LoVo (cell line): ENCODE data around the gene MTF2.
"Not testable (repeated sequence)": the region's sequence is repeated elsewhere in the genome, so short reads cannot be mapped to it uniquely, and the experiment has no call there.

Experiments
- DNase-seq: peaks from one replicate; pipeline ENCODE4 v3.0.0-alpha.2; 2016; ENCODE audit warnings: low spot score

Gene MTF2

GRCh38 chr1:93143136-93143535 is 64.1 kb downstream of the MTF2 start:
- no peak for DNase-seq

GRCh38 chr1:93143769-93144168 is 64.7 kb downstream of the MTF2 start:
- DNase-seq: no peak

GRCh38 chr1:93148001-93148400 is 68.9 kb downstream of the MTF2 start:
- DNase-seq: no peak

DNA sequence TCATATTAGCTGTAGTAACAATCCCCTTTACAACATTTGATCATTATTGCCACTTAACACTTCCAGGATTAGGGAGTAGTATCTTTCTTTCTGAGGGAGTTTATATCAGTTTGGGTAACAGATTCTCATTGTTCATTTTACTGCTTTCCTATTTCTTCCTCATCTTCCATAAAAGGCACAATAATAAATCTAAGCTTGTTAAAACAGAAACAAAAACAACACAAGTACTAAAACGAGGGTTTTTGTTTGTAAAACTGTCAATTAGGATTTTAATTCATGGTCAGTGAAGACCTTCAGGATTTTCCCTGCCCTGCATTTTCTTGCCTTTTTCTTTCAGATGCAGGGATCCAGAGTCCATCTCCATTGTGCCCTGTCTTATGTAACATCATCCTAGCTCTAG is 71.6 kb downstream of the MTF2 start:
- DNase-seq: no peak

- DNase-seq: no peak
Observed at GRCh38 chr1:93151474-93151873, 72.4 kb downstream of the MTF2 start.

GRCh38 chr1:93152835-93153234 is 73.8 kb downstream of the MTF2 start:
- no peak for DNase-seq

DNA sequence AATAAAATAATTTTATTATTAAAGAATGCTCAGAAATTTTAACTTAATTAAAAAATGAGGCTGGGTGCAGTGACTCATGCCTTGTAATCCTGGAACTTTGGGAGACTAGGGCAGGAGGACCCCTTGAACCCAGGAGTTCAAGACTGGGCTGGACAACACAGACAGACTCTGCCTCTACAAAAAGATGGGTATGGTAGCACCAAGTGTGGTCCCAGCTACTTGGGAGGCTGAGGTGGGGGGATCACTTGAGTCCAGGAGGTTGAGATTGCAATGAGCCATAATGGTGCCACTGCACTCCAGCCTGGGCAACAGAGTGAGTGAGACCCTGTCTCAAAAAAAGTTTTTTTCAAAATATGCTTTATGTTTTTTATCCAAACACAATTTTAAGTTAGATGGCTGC is 75.8 kb downstream of the MTF2 start:
- no peak for DNase-seq

- no peak for DNase-seq
Observed at GRCh38 chr1:93155335-93155734, 76.3 kb downstream of the MTF2 start.

- no peak for DNase-seq
Observed at GRCh38 chr1:93159337-93159736, 80.3 kb downstream of the MTF2 start.

GRCh38 chr1:93163314-93163713 is 84.2 kb downstream of the MTF2 start:
- not testable (repeated sequence) for DNase-seq

DNA sequence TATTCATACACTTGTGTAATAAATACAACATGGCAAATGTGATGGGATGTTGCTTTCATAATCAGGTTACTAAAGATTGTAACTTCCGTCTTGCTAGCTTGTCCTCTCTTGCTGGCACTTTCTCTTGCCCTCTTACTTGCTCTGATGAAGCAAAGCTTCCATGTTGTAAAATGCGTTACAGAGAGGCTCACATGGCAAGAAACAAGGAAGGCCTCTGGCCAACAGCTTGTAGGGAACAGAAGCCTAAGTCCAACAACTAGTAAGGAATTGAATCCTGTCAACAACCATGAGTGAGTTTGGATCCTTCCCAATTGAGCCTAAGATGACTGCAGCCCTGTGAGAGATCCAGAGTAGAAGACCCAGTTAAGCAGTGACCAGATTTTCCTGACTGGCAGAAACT is 85.7 kb downstream of the MTF2 start:
- DNase-seq: no peak

GRCh38 chr1:93165895-93166294 is 86.8 kb downstream of the MTF2 start:
- DNase-seq: not testable (repeated sequence)

DNA sequence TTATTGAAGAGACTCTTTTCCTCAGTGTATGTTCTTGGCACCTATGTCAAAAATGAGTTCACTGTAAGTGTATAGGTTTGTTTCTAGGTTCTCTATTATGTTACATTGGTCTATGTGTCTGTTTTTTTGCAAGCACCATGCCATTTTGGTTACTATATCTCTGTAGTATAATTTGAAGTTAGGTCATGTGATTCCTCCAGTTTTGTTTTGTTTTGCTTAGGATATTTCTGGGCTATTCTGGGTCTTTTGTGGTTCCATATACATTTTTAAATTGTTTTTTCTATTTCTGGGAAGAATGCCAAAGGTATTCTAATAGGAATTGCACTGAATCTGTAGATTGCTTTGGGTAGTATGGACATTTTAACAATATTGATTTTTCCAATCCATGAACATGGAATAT is 87.9 kb downstream of the MTF2 start:
- DNase-seq: no peak

GRCh38 chr1:93170141-93170678 is 91.1 kb downstream of the MTF2 start:
- DNase-seq: not testable (repeated sequence)

- DNase-seq: no peak
Observed at GRCh38 chr1:93171549-93172034, 92.5 kb downstream of the MTF2 start.

DNA sequence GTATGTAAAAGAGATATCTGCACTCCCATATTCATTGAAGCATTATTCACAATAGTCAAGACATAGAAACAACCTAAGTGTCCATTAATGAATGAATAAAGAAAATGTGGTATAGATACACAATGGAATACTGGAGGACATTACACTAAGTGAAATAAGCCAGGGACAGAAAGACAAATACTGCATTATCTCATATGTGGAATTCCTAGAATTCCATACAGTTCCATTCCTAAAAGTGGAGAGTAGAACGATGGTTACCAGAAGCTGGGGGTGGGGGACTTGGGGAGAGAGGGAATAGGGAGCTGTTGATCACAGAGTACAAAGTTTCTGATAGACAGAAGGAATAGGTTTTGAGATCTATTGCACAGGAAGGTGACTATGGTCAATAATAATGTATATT is 93.7 kb downstream of the MTF2 start:
- no peak for DNase-seq

GRCh38 chr1:93174638-93175037 is 95.6 kb downstream of the MTF2 start:
- DNase-seq: not testable (repeated sequence)

- no peak for DNase-seq
Observed at GRCh38 chr1:93177991-93178390, 98.9 kb downstream of the MTF2 start.

DNA sequence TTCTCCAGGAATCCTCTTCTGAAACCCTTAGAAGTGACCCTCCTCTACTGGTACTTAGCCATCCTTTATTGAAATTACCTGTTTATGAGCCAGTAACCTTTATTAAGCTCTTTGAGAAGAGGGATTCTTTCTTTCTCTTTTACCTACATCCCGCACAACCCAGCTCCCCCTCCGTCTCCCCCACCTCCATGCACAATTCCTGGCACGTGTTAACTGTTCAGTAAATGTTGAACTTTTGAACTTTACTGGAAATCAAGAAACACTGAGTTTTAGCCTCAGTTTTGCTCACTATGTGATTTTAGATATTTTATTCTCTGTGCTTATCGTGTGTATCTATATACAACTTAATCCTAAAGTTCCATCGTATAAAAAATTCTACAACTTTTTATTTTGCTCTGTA is 99.3 kb downstream of the MTF2 start:
- DNase-seq: no peak

- peak; percentile 98 for DNase-seq
Observed at GRCh38 chr1:93179886-93180722, 101.0 kb downstream of the MTF2 start, which contains the start of gene TMED5. TSS of gene TMED5 (minus strand) at chr1:93180413. CDS start at chr1:93180242, 171 bp downstream.

- DNase-seq: peak; percentile 33
Observed at GRCh38 chr1:93180723-93181613, 101.9 kb downstream of the MTF2 start, which contains the start of gene CCDC18. TSS of gene CCDC18 (plus strand) at chr1:93180724. CDS start at chr1:93183362, 2,638 bp downstream.

DNA sequence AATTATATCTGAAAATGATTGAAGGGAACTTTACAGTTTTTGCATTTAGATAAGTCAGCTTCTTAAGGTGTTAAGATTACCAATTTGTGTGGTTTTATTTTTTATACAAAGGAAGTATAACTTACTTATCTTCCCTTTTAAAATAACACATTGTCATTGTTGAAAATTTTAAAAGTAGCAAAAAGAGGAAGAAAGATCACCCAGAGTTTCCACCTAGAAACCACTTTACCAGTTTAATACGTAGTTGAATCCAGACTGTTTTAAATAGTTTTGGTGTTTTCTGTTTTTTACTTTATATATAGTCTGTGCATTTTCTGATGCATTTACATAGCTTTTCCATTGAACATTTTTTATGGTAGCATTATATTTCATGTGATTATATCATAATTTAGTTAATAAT is 107.6 kb downstream of the MTF2 start:
- DNase-seq: no peak
